ENCODE measurements around the gene KRT5.

Gene KRT5

GRCh38 chr12:52529846-52530245 lies 9.7 kb upstream of the KRT5 start:
- no peak for DNase-seq (ENCODE audit: extremely low read depth, low read depth)
- TF ChIP-seq CTCF (IDR thresholded peaks at IDR 0.05; ENCODE audit: low read depth, low read length) = no peak

GRCh38 chr12:52529417-52529816 lies 9.2 kb upstream of the KRT5 start:
- no peak for TF ChIP-seq CTCF (IDR thresholded peaks at IDR 0.05; ENCODE audit: low read depth, low read length)
- no peak for DNase-seq (ENCODE audit: extremely low read depth, low read depth)

- DNase-seq (ENCODE audit: extremely low read depth, low read depth) = no peak
- no peak for TF ChIP-seq CTCF (IDR thresholded peaks at IDR 0.05; ENCODE audit: low read depth, low read length)
These were observed 8.5 kb upstream of the KRT5 start for GRCh38 chr12:52528641-52529143.

- TF ChIP-seq CTCF (IDR thresholded peaks at IDR 0.05; ENCODE audit: low read depth, low read length) = no peak
- no peak for DNase-seq (ENCODE audit: extremely low read depth, low read depth)
These were observed 7.1 kb upstream of the KRT5 start for GRCh38 chr12:52527121-52527800.

GRCh38 chr12:52526511-52526951 lies 6.3 kb upstream of the KRT5 start:
- DNase-seq (ENCODE audit: extremely low read depth, low read depth) = no peak

GRCh38 chr12:52525661-52526499 lies 5.7 kb upstream of the KRT5 start:
- no peak for DNase-seq (ENCODE audit: extremely low read depth, low read depth)

More at GRCh38 chr12:52526511-52526951, 6.3 kb upstream of the KRT5 start:
- TF ChIP-seq CTCF (IDR thresholded peaks at IDR 0.05; ENCODE audit: low read depth, low read length) = no peak

More at GRCh38 chr12:52525661-52526499, 5.7 kb upstream of the KRT5 start:
- no peak for TF ChIP-seq CTCF (IDR thresholded peaks at IDR 0.05; ENCODE audit: low read depth, low read length)

Measured in AG09319 (cell line).